Activated CD4-positive, CD25-positive, alpha-beta regulatory T cell treated with anti-CD3 and anti-CD28 coated beads, Interleukin-2, amount 50 U/mL, for 16 hours (primary cell): ENCODE results near the gene OR2AG2.

Experiments
- DNase-seq: peaks from one replicate; pipeline ENCODE4 v3.0.0-alpha.2; 2020; ENCODE audit warnings: low read depth, low spot score

Gene OR2AG2

DNA sequence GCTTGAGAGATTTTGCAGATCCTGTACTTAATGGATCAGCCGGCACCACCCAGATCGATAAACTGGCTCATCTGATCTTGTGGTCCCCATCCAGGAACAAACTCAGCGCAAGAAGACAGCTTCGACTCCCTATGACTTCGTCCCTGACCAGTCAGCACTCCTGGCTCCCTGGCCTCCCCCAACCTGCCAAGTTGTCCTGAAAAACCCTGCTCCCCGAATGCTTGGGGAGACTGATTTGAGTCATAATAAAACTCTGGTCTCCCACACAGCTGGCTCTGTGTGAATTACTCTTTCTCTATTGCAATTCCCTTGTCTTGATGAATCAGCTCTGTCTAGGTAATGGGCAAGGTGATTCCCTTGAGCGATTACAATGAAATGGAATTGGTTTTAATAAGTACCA lies 29.5 kb downstream of the OR2AG2 start:
- DNase-seq = no peak

DNA sequence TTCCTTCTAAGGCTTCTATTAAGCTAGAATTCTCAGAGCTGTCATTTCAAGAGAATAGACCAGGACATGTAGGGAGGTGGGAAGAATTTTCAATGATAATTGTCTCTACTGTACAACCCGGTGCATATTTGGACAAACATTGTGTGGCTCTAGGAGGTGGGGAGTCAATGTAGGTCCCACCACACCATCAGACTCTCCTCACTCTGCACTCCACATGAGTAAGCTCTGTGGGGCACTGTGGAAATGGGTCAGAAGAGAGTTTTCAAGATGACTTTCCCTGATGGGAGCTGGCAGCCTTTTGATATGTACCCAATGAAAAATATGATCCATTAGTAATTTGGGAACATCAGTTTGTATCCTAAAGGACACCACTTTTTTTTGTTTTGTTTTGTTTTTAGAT lies 33.2 kb downstream of the OR2AG2 start:
- no peak for DNase-seq

DNA sequence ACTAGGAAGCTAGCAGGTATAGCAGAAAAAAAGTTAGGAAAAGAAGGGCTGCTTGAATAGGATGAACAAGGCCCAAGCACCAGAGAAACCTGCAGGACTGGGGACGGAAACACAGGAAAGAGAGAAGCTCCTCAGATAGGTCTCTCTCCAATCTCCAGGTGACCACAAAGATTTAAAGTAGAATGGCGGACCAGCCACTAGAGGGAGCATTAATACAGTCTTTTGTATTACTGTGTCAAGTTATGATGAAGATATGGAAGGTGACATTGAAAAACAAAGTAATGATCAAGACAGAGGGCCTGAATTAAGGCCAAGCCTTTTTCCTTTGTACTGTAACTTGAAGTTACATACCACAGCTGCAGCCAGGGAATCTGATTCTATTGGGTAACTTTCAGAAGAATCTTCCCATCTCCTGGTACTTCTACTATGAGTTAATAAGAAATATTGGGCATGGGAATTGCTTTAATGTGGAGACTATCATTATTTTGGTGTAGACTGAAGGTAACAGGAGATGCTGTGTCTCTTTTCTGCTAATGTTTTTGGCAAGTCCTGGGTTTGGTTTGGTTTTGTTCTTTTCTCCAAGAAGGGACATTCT lies 33.8 kb downstream of the OR2AG2 start:
- peak; percentile 62 for DNase-seq

DNA sequence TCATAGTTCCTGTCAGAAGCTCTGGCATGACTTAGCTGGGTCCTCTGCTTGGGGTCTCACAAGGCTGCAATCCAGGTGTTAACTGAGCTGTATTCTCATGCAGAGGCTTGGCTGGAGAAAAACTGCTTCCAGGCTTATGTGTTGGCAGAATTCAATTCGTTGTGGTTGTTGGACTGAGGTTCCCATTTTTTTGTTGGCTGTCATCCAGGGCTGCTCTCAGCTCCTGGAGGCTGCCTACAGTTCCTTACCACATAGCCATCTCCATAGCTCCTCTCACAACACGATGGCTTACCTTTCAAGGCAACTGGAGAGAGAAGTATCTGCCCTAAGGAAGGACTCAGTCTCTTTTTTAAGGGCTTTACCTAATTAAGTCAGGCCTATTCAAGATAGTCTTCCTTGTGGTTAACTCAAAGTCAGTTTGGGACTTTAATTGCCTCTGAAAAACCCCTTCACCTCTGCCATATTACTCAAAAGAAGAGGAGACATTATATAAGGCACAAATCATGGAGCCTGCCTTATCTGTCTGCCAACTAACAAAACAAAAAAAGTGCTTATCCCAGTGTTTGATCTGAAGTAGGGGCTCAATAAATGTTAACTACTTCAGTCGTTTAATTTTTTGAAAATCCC lies 35.2 kb downstream of the OR2AG2 start:
- DNase-seq = no peak

DNA sequence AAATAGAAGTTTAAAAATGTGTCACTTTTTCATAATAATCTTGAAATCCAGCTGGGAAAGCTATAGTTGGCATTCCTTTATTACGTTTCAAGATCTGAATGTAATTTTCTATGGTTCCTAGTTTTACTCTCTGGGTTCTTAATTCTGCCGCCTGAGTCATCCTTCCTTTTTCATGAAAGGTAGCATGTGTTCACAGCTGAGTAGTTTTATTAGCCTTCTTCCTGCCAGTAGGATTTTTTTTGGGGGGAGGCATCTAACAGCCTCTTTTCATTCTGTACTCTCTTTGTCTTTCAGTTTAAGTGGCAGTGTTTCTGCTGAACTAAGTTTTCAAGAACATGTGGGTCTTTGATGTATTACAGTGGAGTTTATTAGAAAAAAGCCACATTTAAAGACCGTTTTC lies 36.5 kb downstream of the OR2AG2 start:
- no peak for DNase-seq

DNA sequence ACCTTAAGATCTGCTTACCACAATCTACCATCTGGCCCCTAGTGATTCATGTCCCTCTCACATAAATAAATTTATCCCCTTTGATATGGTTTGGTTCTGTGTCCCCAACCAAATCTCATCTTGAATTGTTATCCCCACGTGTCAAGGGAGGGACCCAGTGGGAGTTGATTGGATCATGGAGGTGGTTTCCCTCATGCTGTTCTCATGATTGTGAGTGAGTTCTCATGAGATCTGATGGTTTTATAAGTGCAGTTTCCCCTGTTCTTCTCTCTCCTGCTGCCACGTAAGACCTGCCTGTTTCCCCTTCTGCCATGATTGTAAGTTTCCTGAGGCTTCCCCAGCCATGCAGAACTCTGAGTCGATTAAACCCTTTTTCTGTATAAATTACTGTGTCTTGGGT lies 37.2 kb downstream of the OR2AG2 start:
- DNase-seq = no peak

DNA sequence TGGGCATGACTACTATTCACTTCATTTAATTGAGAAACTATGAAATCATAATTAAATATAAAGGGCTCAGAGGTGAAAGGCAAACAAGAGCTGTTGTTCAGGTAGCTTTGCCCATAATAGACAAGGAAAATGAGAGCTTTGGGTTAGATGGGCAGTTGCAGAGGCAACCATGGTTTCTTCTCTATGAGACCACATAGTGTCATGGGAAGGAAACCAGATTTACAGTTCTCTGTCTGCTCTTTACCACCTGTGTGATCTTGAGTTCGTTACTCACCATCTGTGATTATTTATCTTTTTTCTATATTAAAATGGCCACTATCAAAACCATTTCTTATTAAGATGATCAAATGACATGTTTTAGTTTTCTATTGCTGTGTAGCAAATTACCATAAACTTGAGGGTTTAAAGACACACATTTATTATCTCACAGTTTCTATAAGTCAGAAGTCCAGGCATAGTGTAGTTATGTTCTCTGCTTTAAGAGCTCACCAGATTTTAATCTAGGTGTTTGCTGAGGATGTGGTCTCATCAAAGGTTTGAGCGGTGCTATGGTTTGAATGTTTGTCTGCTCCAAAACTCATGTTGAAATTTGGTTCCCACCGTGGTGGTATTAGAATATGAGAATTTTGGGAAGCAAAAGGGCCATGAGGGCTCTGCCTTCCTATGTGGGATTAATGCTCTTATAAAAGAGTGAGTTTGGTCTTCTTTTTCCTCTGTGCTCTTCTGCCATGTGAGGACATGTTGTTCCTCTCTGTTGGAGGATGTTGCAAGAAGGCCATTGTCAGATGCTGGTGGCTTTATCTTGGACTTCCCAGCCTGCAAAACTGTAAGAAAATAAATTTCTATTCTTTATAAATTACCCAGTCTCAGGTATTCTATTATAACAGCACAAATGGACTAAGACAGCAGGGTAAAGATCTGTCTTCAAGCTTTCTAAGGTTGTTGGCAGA lies 38.2 kb downstream of the OR2AG2 start:
- DNase-seq = no peak

DNA sequence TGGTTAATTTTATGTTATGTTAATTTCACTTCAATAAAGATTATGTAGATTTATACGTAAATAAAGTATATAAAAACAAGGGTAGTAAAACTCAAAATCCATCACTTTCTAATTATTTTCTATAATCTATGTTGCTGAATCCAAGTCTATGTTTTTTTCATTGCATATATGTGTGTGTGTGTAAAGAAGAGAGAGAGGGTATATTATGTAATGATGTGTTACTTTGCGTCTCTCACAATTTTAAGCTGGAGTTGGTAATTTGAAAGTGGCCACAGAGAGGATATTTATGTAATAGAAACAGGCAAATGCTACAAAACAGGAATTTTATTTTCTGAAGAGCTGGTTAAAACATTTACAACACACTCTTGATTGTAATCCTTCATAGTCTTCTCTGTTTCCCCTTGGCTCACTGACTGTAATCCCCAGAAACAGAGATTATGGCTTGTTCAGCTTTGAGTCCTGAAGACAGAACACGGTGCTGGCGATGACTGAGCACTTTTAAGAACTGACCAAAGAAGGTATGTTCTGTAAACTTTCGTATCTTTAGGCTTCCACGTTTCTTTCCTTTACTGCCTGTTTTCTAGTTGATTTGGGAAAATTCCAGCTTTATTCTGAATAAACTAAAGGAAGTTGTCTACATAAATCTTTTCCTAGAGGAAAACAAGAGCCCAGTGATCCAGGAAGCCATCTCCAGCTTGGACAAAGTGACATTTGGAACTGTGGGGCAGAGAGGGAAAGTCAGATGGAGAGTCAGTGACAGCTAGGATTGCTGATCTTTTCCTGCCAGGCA lies 43.6 kb downstream of the OR2AG2 start:
- no peak for DNase-seq

DNA sequence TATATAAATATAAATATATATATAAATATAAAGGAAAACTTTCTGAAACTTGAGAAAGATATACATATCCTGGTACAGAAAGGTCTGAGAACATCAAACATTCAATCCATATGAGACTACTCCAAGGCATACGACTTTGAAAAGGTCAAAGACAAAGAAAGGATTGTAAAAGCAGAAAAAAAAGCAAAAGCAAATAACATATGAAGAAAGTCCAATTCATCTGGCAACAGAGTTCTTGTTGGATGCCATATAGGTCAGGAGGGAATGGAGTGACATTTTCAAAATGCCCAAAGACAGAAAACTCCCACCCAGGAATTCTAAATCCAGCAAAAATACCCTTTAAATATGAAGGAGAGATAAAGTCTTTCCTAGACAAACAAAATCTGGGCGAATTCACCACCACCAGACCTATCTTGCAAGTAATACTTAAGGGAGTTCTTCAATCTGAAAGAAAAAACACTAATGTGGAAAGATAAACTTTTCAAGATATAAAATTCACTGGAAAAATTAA lies 46.3 kb downstream of the OR2AG2 start:
- DNase-seq = no peak

DNA sequence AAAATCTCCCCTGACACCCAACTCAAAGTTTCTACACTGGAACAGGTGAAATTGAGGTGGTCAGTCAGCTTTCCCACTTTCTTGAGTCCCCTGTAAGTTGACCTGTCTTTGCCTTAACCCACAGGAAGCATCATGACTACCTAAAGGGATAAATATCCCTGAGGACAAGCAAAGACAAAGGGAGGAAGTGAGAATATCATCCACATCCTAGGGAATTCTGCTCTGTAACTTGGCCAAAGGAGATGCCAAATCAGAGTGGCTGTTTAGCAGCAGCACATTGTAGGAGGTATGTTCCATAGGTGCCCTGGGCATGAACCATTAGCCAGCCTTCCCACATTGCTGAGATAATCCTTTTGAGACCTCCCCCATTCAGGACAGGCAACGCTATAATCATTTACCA lies 47.8 kb downstream of the OR2AG2 start:
- no peak for DNase-seq

DNA sequence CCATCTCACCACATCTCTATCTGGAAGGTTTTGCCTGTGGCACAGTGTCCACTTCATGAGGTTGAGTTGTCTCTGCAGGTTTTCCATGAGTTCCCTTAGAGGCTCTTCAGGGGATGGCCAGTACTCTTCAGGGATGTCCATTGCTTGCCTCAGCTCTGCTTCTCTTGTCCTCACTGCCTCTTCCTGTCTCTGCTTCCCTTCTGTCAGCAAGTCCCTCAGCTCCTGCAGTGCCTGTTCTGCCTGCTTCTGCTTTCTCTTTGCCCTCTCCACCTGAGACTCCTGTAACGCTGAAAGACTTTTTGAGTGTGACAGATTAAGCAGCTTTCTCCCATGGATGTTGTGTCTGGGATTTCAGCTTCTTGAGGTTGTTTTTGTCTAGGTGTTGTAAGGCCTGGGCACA lies 50.4 kb downstream of the OR2AG2 start:
- no peak for DNase-seq

DNA sequence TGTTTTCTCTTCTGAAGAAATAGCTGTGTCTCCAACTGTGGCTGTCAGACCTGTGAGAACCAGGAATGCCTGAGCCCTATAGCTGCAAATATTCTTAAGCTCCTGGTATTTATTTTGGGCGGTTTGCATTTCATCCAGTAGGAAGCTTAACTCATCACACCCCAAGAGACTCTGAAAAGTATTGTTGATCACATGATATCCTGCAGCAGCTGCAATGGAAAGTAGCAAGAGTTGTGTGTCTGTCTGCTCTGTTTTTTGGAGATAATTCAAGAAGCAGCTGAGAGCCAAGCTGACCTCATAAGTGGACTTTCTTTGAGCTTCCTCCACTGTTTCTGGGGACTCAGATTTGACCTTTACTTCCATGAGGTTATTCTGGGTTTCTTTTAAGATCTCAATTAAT lies 52.2 kb downstream of the OR2AG2 start:
- DNase-seq = no peak

DNA sequence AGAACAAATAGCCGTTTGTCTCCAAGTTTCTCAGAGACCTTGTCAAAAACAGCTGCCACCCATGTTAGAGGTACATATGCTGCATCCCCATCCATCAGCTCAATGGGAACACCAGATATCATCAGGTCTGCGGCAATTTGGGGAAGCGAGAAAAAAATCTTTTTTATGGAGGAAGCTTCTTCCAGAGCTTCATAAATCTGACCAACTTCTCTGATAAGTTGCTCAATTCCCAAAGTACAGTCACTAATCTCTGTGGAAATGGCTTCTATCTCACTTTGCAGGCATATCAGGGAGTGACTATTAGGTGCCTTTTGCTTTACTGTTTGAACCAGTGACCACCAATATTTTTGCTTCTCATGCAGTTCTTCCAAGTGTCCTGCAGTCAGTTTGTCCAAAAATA lies 54.4 kb downstream of the OR2AG2 start:
- DNase-seq = no peak
